Epithelial cell of umbilical artery (primary cell): Measurements from ENCODE around the gene NF2. TPM values are rescaled to one million over a fixed set of nuclear protein-coding genes. Genes with fewer than 3 reads are reported as not detected.

Experiments used
- total RNA-seq: library from RNA; depleted of rRNA; stranded (reverse); fragments of >200 nt; gene quantifications from 2 replicates; pipeline ENCODE4 v1.2.3, GENCODE V29; 2014

NF2 gene
- 88.0 and 111 TPM in 2 replicates for total RNA-seq

DNA sequence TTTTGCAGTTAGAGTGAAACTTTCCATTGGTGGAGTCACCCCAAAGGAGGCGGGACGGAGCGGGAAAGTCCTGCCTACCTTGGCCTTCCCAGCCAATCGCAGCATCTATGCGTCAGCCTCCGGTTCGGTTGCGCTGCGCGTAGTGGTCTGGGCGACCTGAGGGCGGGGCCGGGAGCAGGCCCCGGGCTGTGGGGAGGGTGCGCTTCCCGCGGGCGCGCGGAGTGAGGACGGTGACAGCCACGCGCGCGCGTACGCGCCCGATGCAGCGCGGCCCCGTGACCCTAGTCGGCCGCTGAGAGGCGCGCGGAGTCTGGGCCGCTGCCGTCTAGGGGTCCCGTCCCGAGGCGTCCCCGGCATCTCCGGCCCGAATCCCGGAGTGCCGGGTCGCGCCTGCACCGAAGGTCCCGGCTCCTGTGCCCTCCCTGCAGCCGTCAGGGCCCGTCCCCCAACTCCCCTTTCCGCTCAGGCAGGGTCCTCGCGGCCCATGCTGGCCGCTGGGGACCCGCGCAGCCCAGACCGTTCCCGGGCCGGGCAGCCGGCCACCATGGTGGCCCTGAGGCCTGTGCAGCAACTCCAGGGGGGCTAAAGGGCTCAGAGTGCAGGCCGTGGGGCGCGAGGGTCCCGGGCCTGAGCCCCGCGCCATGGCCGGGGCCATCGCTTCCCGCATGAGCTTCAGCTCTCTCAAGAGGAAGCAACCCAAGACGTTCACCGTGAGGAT is at the start of gene NF2:
Gene NF2 (plus strand): TSS at position 276 of the 718 bp plus-strand sequence. CDS start 366 bp downstream, at position 642.

GRCh38 chr22:29719899-29720645 is 116.6 kb downstream of the NF2 start, which contains the start of gene CABP7:
CABP7 (plus strand) TSS chr22:29720003; CDS start chr22:29720425, 422 bp downstream.

Other genes with a start within 250 kb of the NF2 start
- gene AP1B1, start 215.1 kb upstream of the NF2 start, total RNA-seq: 94.5 and 121 TPM in 2 replicates
- not detected in 2 replicates for gene RFPL1, start 165.1 kb upstream of the NF2 start, total RNA-seq
- 0.97 and 1.1 TPM in 2 replicates for gene NEFH, start 123.4 kb upstream of the NF2 start, total RNA-seq
- gene THOC5, start 49.9 kb upstream of the NF2 start, total RNA-seq: 52.0 and 52.4 TPM in 2 replicates
- 53.6 and 66.9 TPM in 2 replicates for gene NIPSNAP1, start 22.5 kb upstream of the NF2 start, total RNA-seq
- gene CABP7, start 116.4 kb downstream of the NF2 start, total RNA-seq: not detected in 2 replicates
- 19.6 and 21.4 TPM in 2 replicates for gene ZMAT5, start 163.4 kb downstream of the NF2 start, total RNA-seq
- 39.4 and 70.5 TPM in 2 replicates for gene UQCR10, start 163.7 kb downstream of the NF2 start, total RNA-seq
- gene ASCC2, start 234.6 kb downstream of the NF2 start, total RNA-seq: 15.5 and 17.2 TPM in 2 replicates